HG02852 (cell line): Measurements from ENCODE around the gene ATP5F1C.
"Not testable (repeated sequence)": the region's sequence is repeated elsewhere in the genome, so short reads cannot be mapped to it uniquely, and the experiment has no call there.

ENCODE experiments used
- ATAC-seq: cut with Tn5 transposase; IDR thresholded peaks from one replicate; pipeline ENCODE4 v1.9.1; 2021; ENCODE audit warnings: mild to moderate bottlenecking, moderate library complexity; ENCODE audit not compliant: unreplicated experiment

ATP5F1C gene

DNA sequence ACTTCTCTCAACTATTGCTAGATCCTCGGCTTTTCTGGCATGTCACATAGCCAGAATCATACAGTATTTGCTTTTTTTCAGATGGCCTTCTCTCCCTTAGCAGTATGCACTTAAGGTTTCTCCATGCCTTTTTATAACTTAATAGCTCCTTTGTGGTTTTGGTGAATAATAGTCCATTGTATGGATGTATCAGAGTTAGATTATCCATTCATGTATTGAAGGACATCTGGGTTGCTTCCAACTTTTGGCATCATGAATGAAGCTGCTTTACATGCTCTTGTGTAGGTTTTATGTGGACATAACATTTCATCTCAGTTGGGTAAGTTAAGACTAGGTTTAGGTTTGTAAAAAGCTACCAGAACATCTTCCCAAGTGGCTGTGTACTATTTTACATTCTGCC, 4.6 kb downstream of the ATP5F1C start:
- no peak for ATAC-seq

DNA sequence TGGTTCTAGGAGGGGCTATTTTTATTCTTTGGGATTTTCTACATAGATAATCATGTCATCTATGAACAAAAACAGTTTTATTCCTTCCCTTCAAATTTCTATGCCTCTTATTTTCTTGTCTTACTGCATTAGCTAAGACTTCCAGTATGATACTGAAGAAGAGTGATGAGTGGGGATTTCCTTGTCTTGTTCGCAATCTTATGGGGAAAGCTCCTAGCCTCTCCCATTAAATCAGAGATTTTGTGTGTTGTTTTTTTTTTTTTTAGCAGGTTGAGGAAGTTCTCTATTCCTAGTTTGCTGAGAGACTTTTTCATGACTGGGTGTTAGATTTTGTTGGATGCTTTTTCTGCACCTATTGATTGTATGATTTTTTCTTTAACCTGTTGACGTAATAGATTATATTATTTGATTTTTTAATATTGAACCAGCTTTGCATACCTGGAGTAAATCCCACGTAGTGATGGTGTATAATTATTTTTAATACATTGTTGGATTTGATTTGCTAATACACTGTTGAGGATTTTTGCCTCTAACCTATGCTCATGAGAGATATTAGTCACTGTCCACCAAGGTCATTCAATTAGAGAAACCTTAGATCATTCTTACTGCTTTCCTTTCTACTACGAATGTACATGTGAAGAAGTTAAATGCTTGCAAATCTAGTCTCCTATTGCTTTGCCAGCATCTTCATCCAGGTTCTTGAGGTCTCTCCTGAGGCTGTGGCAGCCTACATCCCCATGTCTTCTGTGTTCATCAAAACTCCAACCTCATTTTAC, 6.5 kb downstream of the ATP5F1C start:
- ATAC-seq: no peak

DNA sequence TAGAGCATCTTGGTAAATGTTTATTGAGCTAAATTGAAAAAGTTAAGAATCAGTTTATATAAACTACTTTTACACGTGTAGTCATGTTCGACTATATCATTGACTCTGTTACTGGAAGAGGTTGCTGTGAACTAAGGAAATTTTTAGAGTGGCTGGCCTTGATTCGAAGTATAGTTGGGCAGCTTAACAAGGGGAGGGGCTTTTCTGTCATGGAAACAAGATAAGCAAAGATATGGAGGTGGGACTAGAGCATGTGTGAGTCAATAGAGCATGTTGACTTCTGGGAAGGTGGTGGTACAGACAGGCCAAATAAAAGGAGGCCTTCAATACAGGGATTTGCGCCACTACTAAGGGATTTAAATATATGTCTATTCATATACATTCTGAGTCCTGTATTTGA, 7.6 kb downstream of the ATP5F1C start:
- no peak for ATAC-seq

DNA sequence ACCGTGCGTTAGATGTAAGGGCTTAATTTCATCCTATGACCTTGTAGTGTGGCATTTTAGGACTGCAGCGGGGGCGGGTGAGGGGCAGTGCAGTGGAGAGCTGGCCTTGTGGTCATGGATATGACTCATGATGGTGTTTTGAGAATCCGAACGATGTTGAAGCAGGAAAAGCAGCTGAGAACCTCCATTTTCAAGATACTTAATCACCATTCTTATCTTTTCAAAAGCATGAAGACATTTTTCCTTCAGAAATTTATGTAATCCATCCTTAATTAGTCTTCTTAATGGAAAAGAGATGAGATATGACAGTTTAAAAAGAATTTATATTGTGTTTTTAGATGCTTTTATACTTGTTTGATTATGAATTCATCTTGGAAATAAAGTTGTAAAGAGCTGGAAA, 9.6 kb downstream of the ATP5F1C start:
- ATAC-seq: no peak

DNA sequence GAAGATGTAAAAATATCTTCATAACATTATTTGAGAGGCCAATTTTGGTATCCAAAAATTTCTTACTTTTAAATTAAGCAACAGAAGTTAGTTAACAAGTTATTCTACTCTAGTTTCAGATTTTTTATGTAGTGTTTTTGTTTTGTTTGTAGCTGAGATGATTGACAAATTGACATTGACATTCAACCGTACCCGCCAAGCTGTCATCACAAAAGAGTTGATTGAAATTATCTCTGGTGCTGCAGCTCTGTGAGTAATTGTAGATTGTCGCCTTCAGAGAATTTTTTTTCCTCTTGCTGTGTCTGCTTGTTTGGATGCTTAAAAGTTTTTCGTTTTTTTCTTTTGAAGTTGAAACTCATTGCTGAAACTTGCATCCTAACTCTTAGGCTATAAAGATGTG, 14.6 kb downstream of the ATP5F1C start:
- ATAC-seq: no peak

GRCh38 chr10:7804216-7804615, 16.2 kb downstream of the ATP5F1C start:
- ATAC-seq: no peak

DNA sequence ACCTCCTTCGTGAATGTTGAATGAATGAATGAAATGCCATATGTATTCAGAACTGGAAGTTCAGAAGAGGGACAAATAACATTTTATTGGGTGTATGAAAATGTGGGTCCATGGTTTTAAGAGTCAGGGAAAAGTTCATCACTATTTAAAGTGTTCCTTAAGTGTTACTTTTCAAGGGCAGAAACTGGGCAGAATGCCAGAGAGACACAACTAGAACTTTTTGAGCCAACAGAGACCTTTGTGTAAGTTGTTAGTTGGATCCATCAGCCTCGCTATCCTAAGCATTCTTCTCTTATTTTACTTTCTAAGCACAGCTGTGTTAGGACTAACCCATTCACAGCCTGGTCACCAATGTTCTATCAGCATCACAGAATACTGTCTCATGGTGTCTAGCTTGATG, 16.8 kb downstream of the ATP5F1C start:
- ATAC-seq: no peak

- ATAC-seq: no peak
Observed at GRCh38 chr10:7808686-7809267, 20.8 kb downstream of the ATP5F1C start.

GRCh38 chr10:7810443-7810842, 22.5 kb downstream of the ATP5F1C start:
- no peak for ATAC-seq

DNA sequence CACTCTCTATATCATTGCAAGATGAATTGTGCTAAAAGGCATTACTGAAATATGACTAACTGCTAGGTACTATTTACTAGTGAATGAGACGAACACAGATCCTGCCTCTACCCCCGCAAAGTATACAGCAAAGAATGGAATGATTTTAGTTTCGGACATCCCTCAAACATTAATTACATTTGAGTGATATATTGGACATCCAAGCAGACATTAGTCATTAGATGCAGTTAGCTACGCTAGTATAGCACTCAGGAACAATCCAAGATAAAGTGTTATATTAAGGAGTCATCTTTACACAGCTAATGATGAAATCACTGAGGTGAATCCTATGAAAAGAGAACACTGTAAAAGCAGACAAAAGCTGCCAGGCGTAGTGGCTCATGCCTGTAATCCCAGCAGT, 23.0 kb downstream of the ATP5F1C start:
- ATAC-seq: no peak

DNA sequence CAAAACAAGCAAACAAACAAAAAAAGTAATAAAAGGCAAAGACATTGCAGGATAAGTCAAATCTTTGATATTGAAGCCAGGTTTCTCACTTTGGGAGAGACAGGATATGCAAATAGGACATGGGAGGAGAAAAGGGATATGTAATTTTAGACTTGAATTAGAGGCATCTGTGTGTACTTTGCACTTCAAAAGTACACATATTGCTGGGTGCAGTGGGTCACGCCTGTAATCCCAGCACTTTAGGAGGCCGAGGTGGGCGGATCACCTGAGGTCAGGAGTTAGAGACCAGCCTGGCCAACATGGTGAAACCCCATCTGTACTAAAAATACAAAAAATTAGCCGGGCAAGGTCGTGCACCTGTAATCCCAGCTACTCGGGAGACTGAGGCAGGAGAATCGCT, 23.8 kb downstream of the ATP5F1C start:
- not testable (repeated sequence) for ATAC-seq

GRCh38 chr10:7813481-7813880, 25.5 kb downstream of the ATP5F1C start:
- ATAC-seq: no peak

DNA sequence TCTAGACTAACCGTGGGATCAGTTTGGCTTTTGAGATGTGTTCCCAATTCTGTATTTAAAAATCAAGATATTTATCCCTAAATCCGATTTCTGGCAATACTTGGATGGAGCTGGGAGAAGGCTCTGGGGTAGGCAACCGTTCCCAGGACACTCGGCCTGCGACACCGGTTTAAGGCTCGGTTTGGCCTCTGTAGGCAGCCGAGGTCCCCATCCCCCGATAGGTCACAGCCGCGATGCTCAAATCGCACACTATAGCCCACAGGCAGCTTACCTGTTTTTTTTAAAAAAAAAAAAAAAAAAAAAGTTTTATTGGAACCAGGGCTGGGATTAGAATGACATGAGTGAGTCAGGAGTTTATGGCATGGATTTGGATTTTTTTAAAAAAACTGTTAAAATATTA, 29.6 kb downstream of the ATP5F1C start:
- no peak for ATAC-seq

DNA sequence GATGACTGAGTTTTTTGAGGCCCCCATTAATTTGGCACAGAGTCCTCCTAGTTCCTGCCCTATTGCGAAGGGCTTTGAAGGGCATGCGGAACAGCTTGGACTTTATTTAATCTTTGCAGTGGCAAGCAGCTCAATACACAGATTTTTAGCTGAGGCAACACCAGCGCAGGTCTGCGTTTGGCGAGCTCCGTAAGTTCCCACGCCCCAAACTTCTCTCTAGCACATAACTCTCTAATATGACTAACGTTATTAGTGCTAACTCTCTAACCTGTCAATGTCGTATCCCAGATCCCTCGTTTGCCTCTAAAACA, 30.0 kb downstream of the ATP5F1C start:
- ATAC-seq: peak; percentile 25

DNA sequence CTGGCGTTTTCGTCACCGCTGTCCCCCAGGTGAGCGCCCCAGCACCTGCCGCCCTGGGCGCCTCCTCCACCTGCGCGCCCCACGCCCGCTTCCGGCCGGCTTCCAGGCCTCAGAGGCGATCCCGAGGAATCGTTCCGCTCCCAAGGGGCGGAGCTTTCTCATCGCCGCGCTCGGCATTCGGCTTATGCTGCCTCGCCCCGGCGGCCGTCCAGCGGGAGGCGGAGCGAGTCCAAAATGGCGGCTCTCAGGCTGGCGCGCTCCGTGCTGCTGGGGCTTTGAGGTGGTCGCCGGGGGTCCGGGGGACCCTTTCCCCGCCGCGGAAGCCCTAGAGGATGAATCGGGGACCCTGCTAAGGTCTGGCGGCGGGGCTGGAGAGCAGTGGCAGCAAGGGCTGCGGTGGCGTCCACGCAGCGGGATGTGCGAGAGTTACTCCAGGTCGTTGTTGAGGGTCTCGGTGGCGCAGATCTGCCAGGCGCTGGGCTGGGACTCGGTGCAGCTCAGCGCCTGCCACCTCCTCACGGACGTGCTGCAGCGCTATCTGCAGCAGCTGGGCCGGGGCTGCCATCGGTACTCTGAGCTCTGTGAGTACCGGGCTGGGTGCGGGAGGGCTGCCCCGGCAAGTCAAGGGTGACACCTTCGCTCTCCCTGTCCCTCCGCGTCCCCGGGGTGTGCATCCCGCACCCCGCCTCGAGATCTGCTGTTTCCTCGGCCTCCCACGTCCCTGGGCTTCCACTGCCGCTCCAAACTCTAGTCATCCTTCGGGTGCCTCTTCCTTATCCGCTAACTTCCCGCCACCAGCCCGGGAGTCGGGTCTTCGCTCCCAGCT, 30.5 kb downstream of the ATP5F1C start, which contains the start of gene TAF3:
Gene TAF3, plus strand, starts transcription at position 211 of the 826 bp plus-strand sequence. Its CDS starts 205 bp downstream, at position 416.
- peak; percentile 85 for ATAC-seq

- ATAC-seq: peak; percentile 42
Observed at GRCh38 chr10:7819121-7819460, 31.1 kb downstream of the ATP5F1C start.

DNA sequence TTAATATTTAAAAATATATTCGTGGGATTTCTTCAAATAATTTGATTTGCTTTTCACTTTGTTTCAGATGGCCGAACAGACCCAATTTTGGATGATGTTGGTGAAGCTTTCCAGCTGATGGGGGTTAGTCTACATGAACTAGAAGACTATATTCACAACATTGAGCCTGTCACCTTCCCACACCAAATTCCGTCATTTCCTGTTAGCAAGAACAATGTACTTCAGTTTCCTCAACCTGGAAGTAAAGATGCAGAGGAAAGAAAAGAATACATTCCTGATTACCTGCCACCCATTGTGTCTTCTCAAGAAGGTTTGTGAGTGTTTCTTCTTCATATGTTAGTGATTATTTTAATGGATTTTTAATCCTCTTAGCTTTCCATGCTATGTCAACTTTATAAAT, 36.3 kb downstream of the ATP5F1C start:
- ATAC-seq: no peak

GRCh38 chr10:7826971-7827370, 39.0 kb downstream of the ATP5F1C start:
- no peak for ATAC-seq

GRCh38 chr10:7829289-7829834, 41.4 kb downstream of the ATP5F1C start:
- ATAC-seq: no peak

DNA sequence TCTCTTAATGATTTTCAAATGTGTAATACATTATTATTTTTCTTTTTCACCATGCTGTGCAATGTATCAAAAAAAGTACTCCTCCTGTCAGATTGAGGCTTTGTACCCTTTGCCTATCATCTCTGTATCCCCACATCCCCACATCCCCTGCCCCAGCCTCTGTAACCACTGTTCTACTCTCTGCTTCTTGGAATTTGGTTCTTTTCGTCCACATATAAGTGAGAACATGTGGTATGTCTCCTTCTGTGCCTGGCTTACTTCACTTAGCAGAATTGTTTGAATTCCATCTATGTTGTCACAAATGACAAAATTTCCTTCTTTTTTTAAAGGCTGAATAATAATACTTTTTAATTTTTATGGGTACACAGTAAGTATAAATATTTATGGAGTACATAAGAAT, 44.1 kb downstream of the ATP5F1C start:
- no peak for ATAC-seq

DNA sequence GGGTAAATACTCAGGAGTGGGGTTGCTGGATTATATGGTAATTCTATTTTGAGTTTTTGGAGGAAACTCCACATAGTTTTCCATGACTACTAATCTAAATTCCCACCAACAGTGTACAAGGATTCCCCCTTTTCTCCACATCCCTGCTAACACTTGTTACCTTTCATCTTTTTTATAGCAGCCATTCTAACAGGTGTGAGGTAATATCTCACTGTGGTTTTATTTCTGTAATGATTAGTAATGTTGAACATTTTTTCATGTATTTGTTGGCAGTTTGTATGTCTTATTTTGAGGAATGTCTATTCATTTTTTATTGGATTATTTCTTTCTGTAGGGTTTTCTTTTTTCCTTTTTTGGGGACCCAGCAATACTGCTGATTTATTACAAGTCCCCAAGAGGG, 45.2 kb downstream of the ATP5F1C start:
- ATAC-seq: no peak

GRCh38 chr10:7834262-7834661, 46.3 kb downstream of the ATP5F1C start:
- ATAC-seq: no peak
